Measurements from ENCODE around the gene TCF12.

Gene TCF12

GRCh38 chr15:57287123-57287521 lies 368.7 kb downstream of the TCF12 start:
- no peak overlapping the region for H4K91ac ChIP-seq (ENCODE audit: low read depth, low read length, poor library complexity)
- no peaks in the 10 kb centered on the region for H3K27me3 ChIP-seq (ENCODE audit: control insufficient read depth in 3 of 3, insufficient read depth in 3 of 3, low read depth in 1 of 3, low read length in 3 of 3)
- no peak overlapping the region for H2BK15ac ChIP-seq (ENCODE audit: low read length)
- H2BK5ac ChIP-seq (ENCODE audit: low read length) = no peak overlapping the region
- H2AK5ac ChIP-seq (ENCODE audit: low read depth, low read length) = no peak overlapping the region
- no peaks in the 10 kb centered on the region for H3K79me1 ChIP-seq (ENCODE audit: low read depth, low read length)
- H3K4me1 ChIP-seq (ENCODE audit: control insufficient read depth in 2 of 2, insufficient read depth in 1 of 2, low read depth in 1 of 2, low read length in 2 of 2) = peaks cover 0 to 7% of the 10 kb centered on the region in 2 donors
- no peak overlapping the region for H3K4me3 ChIP-seq (ENCODE audit: low read length in 2 of 2)
- H2BK12ac ChIP-seq (ENCODE audit: low read length) = no peak overlapping the region
- no peak overlapping the region for H3K4me2 ChIP-seq (ENCODE audit: insufficient read depth, low read length, poor library complexity, severe bottlenecking)
- no peak overlapping the region for H3K23ac ChIP-seq (ENCODE audit: low read depth, low read length, poor library complexity)
- H3K36me3 ChIP-seq (replicated peaks in 1 of 2; ENCODE audit: control insufficient read depth in 2 of 2, insufficient read depth in 2 of 2, low read length in 2 of 2) = peaks cover 13 to 100% of the 10 kb centered on the region in 2 donors
- no peak overlapping the region for H3K4ac ChIP-seq (ENCODE audit: low read length)
- no peak overlapping the region for H3K14ac ChIP-seq (ENCODE audit: low read length)
- H3K18ac ChIP-seq (ENCODE audit: low read length) = no peak overlapping the region
- no peak for DNase-seq (ENCODE audit: low spot score)
- H2BK120ac ChIP-seq (ENCODE audit: low read depth, low read length) = no peak overlapping the region
- peaks cover 2% of the 10 kb centered on the region in 2 donors for H3K9me3 ChIP-seq (replicated peaks in 1 of 2; ENCODE audit: control insufficient read depth in 2 of 2, insufficient read depth in 1 of 2, low read depth in 1 of 2, low read length in 2 of 2)
- H3K27ac ChIP-seq (replicated peaks; ENCODE audit: low read length) = no peak overlapping the region
- no peak overlapping the region for H4K8ac ChIP-seq (ENCODE audit: low read depth, low read length)
- WGBS, 2 donors (ENCODE audit: extremely low coverage in 2 of 2, insufficient read length in 2 of 2, insufficient replicate concordance in 1 of 2) = no CpG with 5 or more reads among the region's 2 CpGs
- H2AFZ ChIP-seq (ENCODE audit: low read length) = no peak overlapping the region
- H3K9ac ChIP-seq (ENCODE audit: low read depth, low read length, poor library complexity) = no peak overlapping the region

GRCh38 chr15:57288926-57289580 lies 370.6 kb downstream of the TCF12 start:
- H3K27me3 ChIP-seq (ENCODE audit: control insufficient read depth in 3 of 3, insufficient read depth in 3 of 3, low read depth in 1 of 3, low read length in 3 of 3) = no peaks in the 10 kb centered on the region
- no peak overlapping the region for H2AFZ ChIP-seq (ENCODE audit: low read length)
- no peak overlapping the region for H2BK12ac ChIP-seq (ENCODE audit: low read length)
- H3K23ac ChIP-seq (ENCODE audit: low read depth, low read length, poor library complexity) = no peak overlapping the region
- H3K18ac ChIP-seq (ENCODE audit: low read length) = no peak overlapping the region
- no peak overlapping the region for H2AK5ac ChIP-seq (ENCODE audit: low read depth, low read length)
- H3K4me1 ChIP-seq (ENCODE audit: control insufficient read depth in 2 of 2, insufficient read depth in 1 of 2, low read depth in 1 of 2, low read length in 2 of 2) = peaks cover 0 to 7% of the 10 kb centered on the region in 2 donors
- no peak overlapping the region for H3K4ac ChIP-seq (ENCODE audit: low read length)
- no peak overlapping the region for H3K9ac ChIP-seq (ENCODE audit: low read depth, low read length, poor library complexity)
- WGBS, 2 donors (ENCODE audit: extremely low coverage in 2 of 2, insufficient read length in 2 of 2, insufficient replicate concordance in 1 of 2) = no CpG with 5 or more reads among the region's 5 CpGs
- no peaks in the 10 kb centered on the region for H3K79me1 ChIP-seq (ENCODE audit: low read depth, low read length)
- H2BK5ac ChIP-seq (ENCODE audit: low read length) = no peak overlapping the region
- DNase-seq (ENCODE audit: low spot score) = no peak
- no peak overlapping the region for H3K4me2 ChIP-seq (ENCODE audit: insufficient read depth, low read length, poor library complexity, severe bottlenecking)
- H4K91ac ChIP-seq (ENCODE audit: low read depth, low read length, poor library complexity) = no peak overlapping the region
- no peak overlapping the region for H2BK120ac ChIP-seq (ENCODE audit: low read depth, low read length)
- peaks cover 2% of the 10 kb centered on the region in 2 donors for H3K9me3 ChIP-seq (replicated peaks in 1 of 2; ENCODE audit: control insufficient read depth in 2 of 2, insufficient read depth in 1 of 2, low read depth in 1 of 2, low read length in 2 of 2)
- no peak overlapping the region for H3K4me3 ChIP-seq (ENCODE audit: low read length in 2 of 2)
- no peak overlapping the region for H3K27ac ChIP-seq (replicated peaks; ENCODE audit: low read length)
- H3K14ac ChIP-seq (ENCODE audit: low read length) = no peak overlapping the region
- no peak overlapping the region for H4K8ac ChIP-seq (ENCODE audit: low read depth, low read length)
- H2BK15ac ChIP-seq (ENCODE audit: low read length) = no peak overlapping the region
- H3K36me3 ChIP-seq (replicated peaks in 1 of 2; ENCODE audit: control insufficient read depth in 2 of 2, insufficient read depth in 2 of 2, low read length in 2 of 2) = peaks cover 12 to 98% of the 10 kb centered on the region in 2 donors

GRCh38 chr15:57290187-57290586 lies 371.7 kb downstream of the TCF12 start:
- H3K14ac ChIP-seq (ENCODE audit: low read length) = no peak overlapping the region
- H3K4ac ChIP-seq (ENCODE audit: low read length) = no peak overlapping the region
- no peak overlapping the region for H3K27ac ChIP-seq (replicated peaks; ENCODE audit: low read length)
- H3K9me3 ChIP-seq (replicated peaks in 1 of 2; ENCODE audit: control insufficient read depth in 2 of 2, insufficient read depth in 1 of 2, low read depth in 1 of 2, low read length in 2 of 2) = peaks cover 2% of the 10 kb centered on the region in 2 donors
- H2BK5ac ChIP-seq (ENCODE audit: low read length) = no peak overlapping the region
- whole genome bisulfite sequencing, 2 donors (ENCODE audit: extremely low coverage in 2 of 2, insufficient read length in 2 of 2, insufficient replicate concordance in 1 of 2) = no CpG with 5 or more reads among the region's 2 CpGs
- H3K18ac ChIP-seq (ENCODE audit: low read length) = no peak overlapping the region
- peaks cover 0 to 7% of the 10 kb centered on the region in 2 donors for H3K4me1 ChIP-seq (ENCODE audit: control insufficient read depth in 2 of 2, insufficient read depth in 1 of 2, low read depth in 1 of 2, low read length in 2 of 2)
- no peaks in the 10 kb centered on the region for H3K27me3 ChIP-seq (ENCODE audit: control insufficient read depth in 3 of 3, insufficient read depth in 3 of 3, low read depth in 1 of 3, low read length in 3 of 3)
- no peak overlapping the region for H3K23ac ChIP-seq (ENCODE audit: low read depth, low read length, poor library complexity)
- no peak overlapping the region for H3K4me2 ChIP-seq (ENCODE audit: insufficient read depth, low read length, poor library complexity, severe bottlenecking)
- no peaks in the 10 kb centered on the region for H3K79me1 ChIP-seq (ENCODE audit: low read depth, low read length)
- H4K91ac ChIP-seq (ENCODE audit: low read depth, low read length, poor library complexity) = no peak overlapping the region
- no peak overlapping the region for H2AK5ac ChIP-seq (ENCODE audit: low read depth, low read length)
- no peak overlapping the region for H2BK120ac ChIP-seq (ENCODE audit: low read depth, low read length)
- H3K36me3 ChIP-seq (replicated peaks in 1 of 2; ENCODE audit: control insufficient read depth in 2 of 2, insufficient read depth in 2 of 2, low read length in 2 of 2) = peaks cover 12 to 87% of the 10 kb centered on the region in 2 donors
- no peak overlapping the region for H2BK15ac ChIP-seq (ENCODE audit: low read length)
- H2AFZ ChIP-seq (ENCODE audit: low read length) = no peak overlapping the region
- no peak for DNase-seq (ENCODE audit: low spot score)
- H3K4me3 ChIP-seq (ENCODE audit: low read length in 2 of 2) = no peak overlapping the region
- H4K8ac ChIP-seq (ENCODE audit: low read depth, low read length) = no peak overlapping the region
- H2BK12ac ChIP-seq (ENCODE audit: low read length) = no peak overlapping the region
- H3K9ac ChIP-seq (ENCODE audit: low read depth, low read length, poor library complexity) = no peak overlapping the region

- no peak for DNase-seq (ENCODE audit: low spot score)
- WGBS, 2 donors (ENCODE audit: extremely low coverage in 2 of 2, insufficient read length in 2 of 2, insufficient replicate concordance in 1 of 2) = no CpG with 5 or more reads among the region's 4 CpGs
- H3K9me3 ChIP-seq (replicated peaks in 1 of 2; ENCODE audit: control insufficient read depth in 2 of 2, insufficient read depth in 1 of 2, low read depth in 1 of 2, low read length in 2 of 2) = peaks cover 2% of the 10 kb centered on the region in 2 donors
Observed at GRCh38 chr15:57290826-57291225, 372.4 kb downstream of the TCF12 start.

More at GRCh38 chr15:57290826-57291225, 372.4 kb downstream of the TCF12 start:
- H2BK15ac ChIP-seq (ENCODE audit: low read length) = no peak overlapping the region
- no peak overlapping the region for H4K91ac ChIP-seq (ENCODE audit: low read depth, low read length, poor library complexity)
- H3K27ac ChIP-seq (replicated peaks; ENCODE audit: low read length) = no peak overlapping the region
- H3K23ac ChIP-seq (ENCODE audit: low read depth, low read length, poor library complexity) = no peak overlapping the region
- no peaks in the 10 kb centered on the region for H3K79me1 ChIP-seq (ENCODE audit: low read depth, low read length)
- peaks cover 9 to 81% of the 10 kb centered on the region in 2 donors for H3K36me3 ChIP-seq (replicated peaks in 1 of 2; ENCODE audit: control insufficient read depth in 2 of 2, insufficient read depth in 2 of 2, low read length in 2 of 2)
- H3K9ac ChIP-seq (ENCODE audit: low read depth, low read length, poor library complexity) = no peak overlapping the region
- no peak overlapping the region for H2BK12ac ChIP-seq (ENCODE audit: low read length)
- H3K4me1 ChIP-seq (ENCODE audit: control insufficient read depth in 2 of 2, insufficient read depth in 1 of 2, low read depth in 1 of 2, low read length in 2 of 2) = peaks cover 0 to 7% of the 10 kb centered on the region in 2 donors
- H3K18ac ChIP-seq (ENCODE audit: low read length) = no peak overlapping the region
- no peak overlapping the region for H2BK5ac ChIP-seq (ENCODE audit: low read length)
- H3K27me3 ChIP-seq (ENCODE audit: control insufficient read depth in 3 of 3, insufficient read depth in 3 of 3, low read depth in 1 of 3, low read length in 3 of 3) = no peaks in the 10 kb centered on the region
- H2AFZ ChIP-seq (ENCODE audit: low read length) = no peak overlapping the region
- no peak overlapping the region for H3K14ac ChIP-seq (ENCODE audit: low read length)
- H3K4me2 ChIP-seq (ENCODE audit: insufficient read depth, low read length, poor library complexity, severe bottlenecking) = no peak overlapping the region
- no peak overlapping the region for H3K4me3 ChIP-seq (ENCODE audit: low read length in 2 of 2)
- H3K4ac ChIP-seq (ENCODE audit: low read length) = no peak overlapping the region
- no peak overlapping the region for H4K8ac ChIP-seq (ENCODE audit: low read depth, low read length)
- no peak overlapping the region for H2AK5ac ChIP-seq (ENCODE audit: low read depth, low read length)
- no peak overlapping the region for H2BK120ac ChIP-seq (ENCODE audit: low read depth, low read length)

Data from neuronal stem cell (in vitro differentiated cells).